Tibial nerve (tissue), 4 donors: ENCODE results near the gene WFIKKN2. TPM values are rescaled to one million over a fixed set of nuclear protein-coding genes. Genes with fewer than 3 reads are reported as not detected.

ENCODE experiments used
- DNase-seq, 2 donors: peaks; one replicate each; pipeline ENCODE4 v3.0.0-alpha.2; 2019; ENCODE audit warnings: low spot score in 2 of 2
- H3K27ac ChIP-seq, 4 donors: fragments of 200-600 bp; sonication (generic) in 3 of 4; one replicate each; pipeline ENCODE4 v1.5.1; 2017 to 2019; ENCODE audit warnings: mild to moderate bottlenecking in 1 of 4
- H3K27me3 ChIP-seq, 2 donors: fragments of 200-600 bp; sonication (generic) in 1 of 2; one replicate each; pipeline versions ENCODE4 v1.5.1 to v1.6.0; 2017 to 2019
- H3K36me3 ChIP-seq, 3 donors: fragments of 200-600 bp; sonication (generic); one replicate each; pipeline ENCODE4 v1.5.1; 2018 to 2019
- H3K4me1 ChIP-seq, 4 donors: fragments of 200-600 bp; sonication (generic) in 3 of 4; one replicate each; pipeline ENCODE4 v1.5.1; 2017 to 2019
- H3K4me3 ChIP-seq, 4 donors: fragments of 200-600 bp; sonication (generic) in 3 of 4; one replicate each; pipeline ENCODE4 v1.5.1; 2017 to 2019; ENCODE audit warnings: mild to moderate bottlenecking in 1 of 4, moderate library complexity in 1 of 4
- H3K9me3 ChIP-seq, 4 donors: fragments of 200-600 bp; sonication (generic) in 3 of 4; one replicate each; pipeline ENCODE4 v1.5.1; 2017 to 2019
- EP300 ChIP-seq, 2 donors: sonication (generic); formaldehyde crosslinking; IDR thresholded peaks; one replicate each; pipeline ENCODE4 v1.6.1; 2017; ENCODE audit warnings: antibody characterized with exemption in 2 of 2, mild to moderate bottlenecking in 1 of 2
- POLR2A ChIP-seq, 2 donors: fragments of 450-650 bp; IDR thresholded peaks; one replicate each; pipeline ENCODE4 v1.6.1; 2017; ENCODE audit warnings: antibody characterized with exemption in 2 of 2, mild to moderate bottlenecking in 2 of 2, moderate library complexity in 2 of 2
- WGBS, 2 donors: methylation state at CpG; one replicate each; pipeline ENCODE4 v1.1.5; 2018; 5-methylcytosine and 5-hydroxymethylcytosine counted together
- total RNA-seq, 4 donors: library from RNA; depleted of rRNA; stranded (reverse); fragments of >200 nt; gene quantifications; one replicate each; pipeline ENCODE4 v1.1.0, GENCODE V29; 2016
- TF ChIP-seq, protein P1 (sequence below), 5 experiments: fragments of 200-600 bp in 3 of 5; fragments of 450-650 bp in 2 of 5; sonication (generic) in 3 of 5; IDR thresholded peaks; one replicate each; pipeline ENCODE4 v1.5.1; 2016 to 2019; ENCODE audit warnings: antibody characterized with exemption in 5 of 5, mild to moderate bottlenecking in 3 of 5, moderate library complexity in 2 of 5

The WFIKKN2 gene
- total RNA-seq, 4 donors from 2014 or later = 1.0 to 2.2 (median 1.2) TPM; not detected in 1

DNA sequence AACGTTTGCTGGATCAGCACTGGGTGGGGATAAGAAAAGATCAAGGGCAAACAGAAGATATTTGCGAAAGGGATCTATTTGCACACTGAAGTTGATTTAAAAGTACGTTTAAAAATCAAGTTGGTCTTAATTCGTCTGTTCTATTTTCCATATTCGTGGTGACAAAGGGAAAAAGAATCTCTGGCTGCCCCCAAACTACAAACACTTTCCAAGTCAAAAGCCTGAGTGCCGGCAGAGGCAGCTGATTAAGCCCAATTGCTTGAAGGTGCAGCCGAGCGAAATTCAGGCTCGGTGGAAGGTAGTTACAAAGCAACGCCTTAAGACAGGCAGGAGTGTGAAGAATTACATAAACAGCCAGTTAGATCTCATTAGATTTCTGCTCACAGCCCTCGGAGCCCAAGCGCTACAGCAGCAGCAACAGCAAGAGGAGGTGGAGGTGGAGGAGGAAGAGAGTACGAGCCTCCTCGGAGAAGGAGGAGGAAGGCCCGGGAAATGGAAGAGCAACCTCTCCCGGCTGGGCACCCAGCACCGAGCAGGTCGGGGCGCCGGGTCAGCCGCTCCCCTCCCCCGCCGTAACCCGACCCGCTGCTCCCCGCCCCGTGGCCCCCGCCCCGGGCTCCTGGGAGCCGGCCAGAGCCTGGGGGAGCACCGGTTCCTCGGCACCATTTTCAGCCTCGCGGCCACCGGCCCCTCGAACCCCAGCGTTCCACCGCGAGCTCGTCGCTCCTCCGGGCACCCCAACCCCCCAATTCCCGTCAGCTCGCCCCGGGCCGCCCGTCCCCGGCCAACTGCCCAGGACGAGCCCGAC lies 29.9 kb downstream of the WFIKKN2 start:
- H3K36me3 ChIP-seq = peaks cover 0 to 18% (median 16%) of the 10 kb centered on the region in 3 donors
- no peaks in the 10 kb centered on the region for H3K9me3 ChIP-seq
- H3K27ac ChIP-seq = peak overlapping the region; percentile 98 to 100 (median 98)
- H3K27me3 ChIP-seq = no peaks in the 10 kb centered on the region
- H3K4me1 ChIP-seq = peaks cover 0 to 59% (median 19%) of the 10 kb centered on the region in 4 donors
- H3K4me3 ChIP-seq = peak overlapping the region; percentile 84 to 98 (median 94)
- DNase-seq = peak in 1 of 2 donors; percentile 36
- TF ChIP-seq, protein P1, sequence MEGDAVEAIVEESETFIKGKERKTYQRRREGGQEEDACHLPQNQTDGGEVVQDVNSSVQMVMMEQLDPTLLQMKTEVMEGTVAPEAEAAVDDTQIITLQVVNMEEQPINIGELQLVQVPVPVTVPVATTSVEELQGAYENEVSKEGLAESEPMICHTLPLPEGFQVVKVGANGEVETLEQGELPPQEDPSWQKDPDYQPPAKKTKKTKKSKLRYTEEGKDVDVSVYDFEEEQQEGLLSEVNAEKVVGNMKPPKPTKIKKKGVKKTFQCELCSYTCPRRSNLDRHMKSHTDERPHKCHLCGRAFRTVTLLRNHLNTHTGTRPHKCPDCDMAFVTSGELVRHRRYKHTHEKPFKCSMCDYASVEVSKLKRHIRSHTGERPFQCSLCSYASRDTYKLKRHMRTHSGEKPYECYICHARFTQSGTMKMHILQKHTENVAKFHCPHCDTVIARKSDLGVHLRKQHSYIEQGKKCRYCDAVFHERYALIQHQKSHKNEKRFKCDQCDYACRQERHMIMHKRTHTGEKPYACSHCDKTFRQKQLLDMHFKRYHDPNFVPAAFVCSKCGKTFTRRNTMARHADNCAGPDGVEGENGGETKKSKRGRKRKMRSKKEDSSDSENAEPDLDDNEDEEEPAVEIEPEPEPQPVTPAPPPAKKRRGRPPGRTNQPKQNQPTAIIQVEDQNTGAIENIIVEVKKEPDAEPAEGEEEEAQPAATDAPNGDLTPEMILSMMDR (IDR thresholded peaks at IDR 0.05) = no peak
- TF ChIP-seq POLR2A (IDR thresholded peaks at IDR 0.05) (peak in 1 of 2 donors; percentile 39), EP300 (IDR thresholded peaks at IDR 0.05) (peak in 1 of 2 donors; percentile 85)
- 0% methylated on average over 39 to 46 of the region's 50 CpGs for WGBS, 2 donors

DNA sequence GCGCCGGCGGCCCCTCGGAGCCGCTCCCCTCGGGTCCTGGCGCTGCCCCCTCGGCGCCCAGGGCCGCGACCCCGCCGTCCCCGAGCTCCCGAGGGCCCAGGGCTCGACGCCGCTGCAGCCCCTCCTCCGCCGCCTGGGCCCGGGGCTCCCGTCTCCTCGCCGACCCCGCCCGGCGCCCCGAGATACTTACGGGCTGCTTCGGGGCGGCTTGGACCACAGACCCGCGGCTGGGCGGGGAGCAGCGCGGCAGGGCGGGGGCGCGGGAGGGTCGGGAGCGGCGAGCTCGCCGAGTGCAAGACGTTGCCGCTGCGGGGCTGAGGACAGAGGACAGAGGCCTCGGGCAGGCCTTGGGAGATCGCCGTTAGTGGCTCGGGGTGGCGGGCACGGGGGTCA lies 30.5 kb downstream of the WFIKKN2 start:
- Histone ChIP-seq H3K27me3 (no peaks in the 10 kb centered on the region), H3K9me3 (no peaks in the 10 kb centered on the region), H3K36me3 (peaks cover 0 to 18% (median 16%) of the 10 kb centered on the region in 3 donors), H3K27ac (peak overlapping the region; percentile 98 to 100 (median 98)), H3K4me1 (peaks cover 0 to 53% (median 19%) of the 10 kb centered on the region in 4 donors), H3K4me3 (peak overlapping the region; percentile 84 to 98 (median 94))
- 1 to 2% methylated on average over 12 to 30 of the region's 53 CpGs for whole genome bisulfite sequencing, 2 donors
- DNase-seq = no peak
- TF ChIP-seq EP300 (IDR thresholded peaks at IDR 0.05) (no peak), POLR2A (IDR thresholded peaks at IDR 0.05) (no peak)
- TF ChIP-seq, protein P1 (IDR thresholded peaks at IDR 0.05) = no peak

DNA sequence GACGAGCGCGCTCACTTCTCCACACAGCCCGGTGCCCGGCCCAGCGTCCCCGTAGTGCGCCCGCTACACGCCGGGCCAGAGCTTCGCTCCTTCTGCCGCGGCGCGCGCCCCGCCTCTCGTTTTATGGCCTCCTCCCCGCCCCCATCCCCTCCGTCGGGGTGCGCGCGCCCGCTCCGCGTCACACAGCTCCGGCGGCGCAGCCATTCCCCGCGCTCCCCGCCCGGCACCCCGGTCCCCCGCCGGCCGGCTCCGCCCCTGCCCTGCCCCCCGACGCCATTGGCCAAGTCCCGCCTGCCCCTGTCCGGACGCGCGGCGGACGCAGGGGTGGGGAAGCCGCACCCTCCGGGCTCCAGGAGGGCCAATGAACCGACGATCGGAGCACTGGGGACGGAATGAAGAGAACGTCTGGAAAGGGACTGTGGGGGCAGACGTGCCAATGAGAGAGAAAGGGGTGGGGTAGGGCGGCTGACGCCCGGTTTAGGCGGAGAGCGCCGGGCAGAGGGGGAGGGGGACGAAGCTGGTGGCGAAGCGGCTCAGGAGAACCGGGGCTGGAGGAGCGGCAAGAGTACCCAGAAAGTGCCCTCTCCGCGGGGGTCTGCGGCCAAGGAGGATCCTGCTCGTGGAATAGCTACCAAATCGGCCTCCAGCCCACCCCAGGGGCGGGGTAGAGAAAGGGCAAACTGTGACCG lies 31.0 kb downstream of the WFIKKN2 start, which contains the start of gene TOB1:
Gene TOB1, minus strand, starts transcription at position 94 of the 689 bp plus-strand sequence. CDS start 2,337 bp downstream, outside the sequence.
- TF ChIP-seq EP300 (IDR thresholded peaks at IDR 0.05) (peak; percentile 88 to 100), POLR2A (IDR thresholded peaks at IDR 0.05) (peak; percentile 98 to 99)
- TF ChIP-seq, protein P1 (IDR thresholded peaks at IDR 0.05) = peak in 2 of 5 experiments; percentile 10 to 51
- no peaks in the 10 kb centered on the region for H3K9me3 ChIP-seq
- H3K27ac ChIP-seq = peak within 1 kb of the TSS; percentile 98 to 100 (median 100)
- WGBS, 2 donors = 1 to 2% methylated on average over 26 to 45 of the region's 75 CpGs
- peak within 1 kb of the TSS; percentile 92 to 98 (median 97) for H3K4me3 ChIP-seq
- H3K36me3 ChIP-seq = peaks cover 0 to 18% (median 15%) of the 10 kb centered on the region in 3 donors
- peak; percentile 90 to 94 for DNase-seq
- H3K4me1 ChIP-seq = peaks cover 0 to 50% (median 18%) of the 10 kb centered on the region in 4 donors
- H3K27me3 ChIP-seq = no peaks in the 10 kb centered on the region

DNA sequence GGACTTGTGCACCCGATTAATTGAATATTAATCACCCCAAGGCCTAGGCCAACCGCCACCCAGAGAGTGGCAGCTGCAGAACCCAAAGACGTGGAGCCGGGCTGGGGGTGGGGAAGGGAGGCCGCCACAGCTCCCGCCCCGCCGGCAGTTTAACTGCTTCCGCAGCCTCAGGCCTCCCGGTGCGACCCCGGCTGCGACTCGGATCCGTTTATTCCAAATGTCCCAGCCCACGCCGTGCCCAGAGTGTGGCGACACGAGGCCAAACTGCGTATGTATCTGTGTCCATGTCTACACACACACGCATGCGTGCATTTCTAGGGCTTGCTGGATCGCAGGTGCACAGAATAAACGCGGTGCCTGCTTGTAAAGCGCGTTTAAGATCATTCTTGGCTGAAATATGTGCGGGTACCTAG lies 31.6 kb downstream of the WFIKKN2 start:
- no peaks in the 10 kb centered on the region for H3K27me3 ChIP-seq
- TF ChIP-seq EP300 (IDR thresholded peaks at IDR 0.05) (no peak), POLR2A (IDR thresholded peaks at IDR 0.05) (no peak)
- TF ChIP-seq, protein P1 (IDR thresholded peaks at IDR 0.05) = no peak
- WGBS, 2 donors = 1% methylated on average over 16 to 19 of the region's 28 CpGs
- H3K9me3 ChIP-seq = no peaks in the 10 kb centered on the region
- H3K4me1 ChIP-seq = peaks cover 0 to 49% (median 12%) of the 10 kb centered on the region in 4 donors
- H3K4me3 ChIP-seq = peak overlapping the region; percentile 92 to 98 (median 97)
- peak in 1 of 2 donors; percentile 39 for DNase-seq
- peaks cover 0 to 13% (median 10%) of the 10 kb centered on the region in 3 donors for H3K36me3 ChIP-seq
- peak overlapping the region; percentile 98 to 100 (median 100) for H3K27ac ChIP-seq
